Epithelial cell of esophagus (primary cell): ENCODE measurements around the gene PREX1.

Source experiments
- DNase-seq: peaks from one replicate; pipeline ENCODE4 v3.0.0; 2010; ENCODE audit warnings: low read depth
- H3K4me3 ChIP-seq: 2 replicates; pipeline ENCODE4 v1.5.1; 2011; ENCODE audit warnings: mild to moderate bottlenecking, low read length, control low read depth
- TF ChIP-seq, protein P1 (sequence below): IDR thresholded peaks from 2 replicates; pipeline ENCODE4 v1.5.1; 2011; ENCODE audit warnings: low read depth, mild to moderate bottlenecking, low read length, control low read depth, inconsistent platforms; ENCODE audit not compliant: insufficient read depth; ENCODE audit errors: missing control alignments

PREX1 gene

DNA sequence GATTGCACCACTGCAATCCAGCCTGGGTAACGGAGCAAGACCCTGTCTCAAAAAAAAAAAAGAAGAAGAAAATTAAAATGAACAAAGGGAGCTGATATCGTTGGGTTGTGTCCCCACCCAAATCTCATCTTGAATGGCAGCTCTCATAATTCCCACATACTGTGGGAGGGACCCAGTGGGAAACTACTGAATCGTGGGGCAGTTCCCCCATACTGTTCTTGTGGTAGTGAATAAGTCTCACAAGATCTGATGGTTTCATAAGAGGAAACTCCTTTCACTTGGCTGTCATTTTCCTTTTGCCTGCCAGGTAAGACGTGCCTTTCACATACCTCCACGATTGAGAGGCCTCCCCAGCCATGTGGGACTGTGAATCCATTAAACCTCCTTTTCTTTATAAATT, 149.4 kb downstream of the PREX1 start:
- H3K4me3 ChIP-seq, result no peak overlapping the region
- no peak for DNase-seq
- TF ChIP-seq, protein P1, sequence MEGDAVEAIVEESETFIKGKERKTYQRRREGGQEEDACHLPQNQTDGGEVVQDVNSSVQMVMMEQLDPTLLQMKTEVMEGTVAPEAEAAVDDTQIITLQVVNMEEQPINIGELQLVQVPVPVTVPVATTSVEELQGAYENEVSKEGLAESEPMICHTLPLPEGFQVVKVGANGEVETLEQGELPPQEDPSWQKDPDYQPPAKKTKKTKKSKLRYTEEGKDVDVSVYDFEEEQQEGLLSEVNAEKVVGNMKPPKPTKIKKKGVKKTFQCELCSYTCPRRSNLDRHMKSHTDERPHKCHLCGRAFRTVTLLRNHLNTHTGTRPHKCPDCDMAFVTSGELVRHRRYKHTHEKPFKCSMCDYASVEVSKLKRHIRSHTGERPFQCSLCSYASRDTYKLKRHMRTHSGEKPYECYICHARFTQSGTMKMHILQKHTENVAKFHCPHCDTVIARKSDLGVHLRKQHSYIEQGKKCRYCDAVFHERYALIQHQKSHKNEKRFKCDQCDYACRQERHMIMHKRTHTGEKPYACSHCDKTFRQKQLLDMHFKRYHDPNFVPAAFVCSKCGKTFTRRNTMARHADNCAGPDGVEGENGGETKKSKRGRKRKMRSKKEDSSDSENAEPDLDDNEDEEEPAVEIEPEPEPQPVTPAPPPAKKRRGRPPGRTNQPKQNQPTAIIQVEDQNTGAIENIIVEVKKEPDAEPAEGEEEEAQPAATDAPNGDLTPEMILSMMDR, result no peak

DNA sequence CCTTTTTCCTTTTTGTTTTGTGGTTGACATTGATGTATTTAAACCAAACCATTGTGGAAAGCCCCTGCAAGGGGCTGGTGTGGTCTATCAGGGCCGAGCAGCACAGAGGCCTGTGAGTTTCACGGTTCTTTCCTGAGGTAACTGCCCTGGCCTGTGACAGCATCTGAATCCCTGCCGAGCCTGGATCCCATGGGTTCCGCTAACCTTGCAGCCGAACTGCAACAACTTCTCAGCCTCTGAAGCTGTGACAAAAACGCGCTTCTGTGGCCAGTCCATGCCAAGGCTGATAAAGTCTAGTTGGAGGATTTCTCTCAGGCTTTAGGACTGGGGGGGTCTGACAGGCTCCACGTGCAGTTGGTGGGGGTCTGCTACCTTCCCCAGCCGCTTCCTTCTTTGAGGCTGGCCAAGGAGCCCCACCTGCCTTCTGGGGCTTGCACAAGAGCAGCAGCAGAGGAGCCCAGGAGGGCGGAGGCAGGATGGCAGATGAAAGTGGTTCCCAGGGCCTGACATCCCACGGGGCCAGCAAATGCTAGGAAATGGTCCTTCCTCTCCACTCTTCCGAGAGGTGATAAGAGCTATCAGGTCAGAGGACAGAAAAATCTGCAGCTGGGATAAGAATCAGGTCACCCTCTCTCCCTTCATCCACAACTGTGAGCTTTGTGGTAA, 150.9 kb downstream of the PREX1 start:
- no peak overlapping the region for H3K4me3 ChIP-seq
- TF ChIP-seq, protein P1, result no peak
- no peak for DNase-seq

DNA sequence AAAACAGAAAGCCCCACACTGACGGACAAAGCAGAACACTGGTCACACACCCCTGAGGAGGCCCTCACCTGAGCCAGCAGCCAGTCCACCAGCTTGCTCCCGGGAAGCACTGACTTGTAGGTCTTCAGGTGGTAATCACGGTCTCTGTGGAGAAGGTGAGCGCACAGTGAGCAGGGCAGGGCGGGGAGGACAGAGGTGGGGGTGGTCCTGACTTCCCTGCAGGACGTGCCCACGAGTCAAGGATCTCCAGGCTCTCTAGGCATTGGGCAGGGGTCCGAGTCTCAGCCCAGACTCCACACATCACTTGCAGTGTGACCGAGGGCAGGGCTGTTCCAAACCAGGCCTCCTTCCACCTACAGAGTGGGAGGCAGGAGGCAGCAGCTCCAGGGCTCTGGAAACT, 151.7 kb downstream of the PREX1 start:
- H3K4me3 ChIP-seq, result no peak overlapping the region
- TF ChIP-seq, protein P1, result no peak
- no peak for DNase-seq

DNA sequence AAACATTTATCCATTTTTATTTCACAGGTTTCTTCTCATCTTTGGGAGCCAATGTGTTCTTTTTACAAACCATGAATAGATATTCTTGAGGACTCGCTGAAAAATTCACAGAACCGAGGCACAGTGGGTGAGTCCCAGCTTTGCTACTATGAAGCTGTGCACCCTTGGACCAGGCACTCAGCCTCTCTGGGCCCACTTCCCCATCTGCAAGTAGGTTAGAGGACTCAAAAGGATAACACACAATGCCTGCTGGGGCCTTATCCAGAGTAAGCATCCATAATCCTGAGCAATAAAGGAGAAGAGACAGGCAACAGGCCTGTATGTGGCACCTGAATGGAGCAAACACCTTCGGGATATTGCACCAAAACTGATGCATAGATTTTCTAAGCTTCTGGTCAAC, 153.3 kb downstream of the PREX1 start:
- TF ChIP-seq, protein P1, result no peak
- H3K4me3 ChIP-seq, result no peak overlapping the region
- no peak for DNase-seq

DNA sequence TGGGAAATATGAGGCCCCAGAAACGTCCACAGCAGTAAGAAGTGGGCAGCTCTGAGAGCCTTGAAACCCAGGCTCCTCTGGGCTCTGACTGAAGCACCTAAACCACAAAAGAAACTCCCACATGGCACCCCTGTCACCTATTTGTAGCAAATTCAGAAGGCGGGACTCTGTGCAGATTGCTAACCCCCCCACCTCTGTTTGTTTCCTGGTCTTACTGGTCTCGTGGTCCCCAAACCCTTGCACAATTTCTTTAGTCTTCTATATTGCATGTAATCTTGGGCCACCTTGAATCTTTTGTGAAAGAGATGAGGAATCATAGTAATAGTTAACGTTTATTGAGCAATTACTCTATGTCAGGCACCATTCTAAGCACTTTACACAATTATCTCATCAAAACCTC, 154.3 kb downstream of the PREX1 start:
- no peak for DNase-seq
- H3K4me3 ChIP-seq, result no peak overlapping the region
- TF ChIP-seq, protein P1, result no peak

- no peak for DNase-seq
- TF ChIP-seq, protein P1, result no peak
- H3K4me3 ChIP-seq, result no peak overlapping the region
These were observed 155.5 kb downstream of the PREX1 start for GRCh38 chr20:48672324-48672723.

DNA sequence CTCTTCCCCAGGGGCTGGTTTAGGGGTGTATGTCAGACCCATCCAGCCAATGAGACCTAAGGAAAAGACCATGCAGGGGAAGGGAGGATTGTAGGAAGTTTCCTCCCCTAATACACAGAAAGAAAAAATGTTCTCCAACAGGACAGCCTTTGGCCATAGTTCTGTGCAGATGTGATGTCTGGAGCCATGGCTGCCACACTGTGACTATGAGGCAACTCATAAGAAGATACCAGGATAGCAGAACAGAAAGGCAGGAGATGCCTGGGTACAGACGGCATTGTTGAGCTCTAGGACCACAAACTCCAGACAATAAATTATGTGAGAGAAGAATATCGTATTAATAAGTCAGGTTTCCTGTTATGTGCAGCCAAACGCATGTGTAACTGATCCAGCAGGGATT, 156.7 kb downstream of the PREX1 start:
- no peak overlapping the region for H3K4me3 ChIP-seq
- no peak for DNase-seq
- TF ChIP-seq, protein P1, result no peak
